Epidermal melanocyte (primary cell): ENCODE results near the gene TBC1D8.

Experiments
- DNase-seq: peaks from one replicate; pipeline ENCODE4 v3.0.0; 2011; ENCODE audit warnings: low spot score; ENCODE audit not compliant: insufficient read length

The TBC1D8 gene

GRCh38 chr2:101030866-101031554 is 120.2 kb downstream of the TBC1D8 start:
- DNase-seq, result no peak

DNA sequence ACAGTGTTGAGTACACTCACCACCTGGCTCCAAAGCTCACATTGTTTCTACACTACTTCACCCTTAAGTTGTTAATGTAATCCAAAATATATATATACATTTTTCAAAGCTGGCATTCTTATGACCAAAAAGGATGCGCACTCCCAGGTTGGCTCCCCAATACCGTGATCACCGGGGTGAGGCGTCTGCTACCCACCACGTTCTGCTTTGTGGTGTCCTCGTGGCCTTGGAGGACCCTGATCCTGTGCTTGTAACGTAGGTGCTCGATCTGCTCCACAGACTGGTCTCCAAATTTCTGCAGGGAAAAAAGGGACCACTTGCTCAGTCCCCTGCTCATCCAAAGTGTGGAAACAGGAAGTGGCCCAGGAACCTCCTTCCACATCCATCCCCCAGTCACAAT is 123.3 kb downstream of the TBC1D8 start:
- no peak for DNase-seq

DNA sequence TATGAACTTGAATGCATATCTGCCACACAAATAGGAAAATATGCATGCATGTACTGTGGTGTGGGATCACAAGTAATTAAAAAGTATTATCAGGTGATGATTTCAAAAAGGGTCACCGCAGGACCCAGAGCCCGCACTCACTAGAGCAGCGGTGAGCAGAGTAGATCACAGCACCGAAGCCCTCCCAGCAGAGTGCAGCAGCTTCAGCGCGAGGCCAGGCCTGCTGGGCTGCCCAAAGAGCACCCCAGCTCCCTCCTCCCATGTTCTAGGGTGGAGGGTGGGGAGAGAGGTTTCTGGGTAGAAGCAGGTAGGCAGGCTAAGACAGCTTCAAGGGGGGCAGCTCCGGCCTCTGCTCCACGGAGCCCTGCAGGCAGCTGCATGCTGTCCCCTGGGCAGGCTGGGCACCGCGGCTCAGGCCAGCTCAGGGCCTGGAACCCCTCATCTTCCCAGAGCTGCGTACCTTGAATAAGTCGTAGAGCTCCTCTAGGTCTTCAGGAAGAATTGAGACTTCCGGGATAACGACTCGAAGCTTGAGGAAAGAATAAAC is 124.2 kb downstream of the TBC1D8 start:
- DNase-seq, result no peak

DNA sequence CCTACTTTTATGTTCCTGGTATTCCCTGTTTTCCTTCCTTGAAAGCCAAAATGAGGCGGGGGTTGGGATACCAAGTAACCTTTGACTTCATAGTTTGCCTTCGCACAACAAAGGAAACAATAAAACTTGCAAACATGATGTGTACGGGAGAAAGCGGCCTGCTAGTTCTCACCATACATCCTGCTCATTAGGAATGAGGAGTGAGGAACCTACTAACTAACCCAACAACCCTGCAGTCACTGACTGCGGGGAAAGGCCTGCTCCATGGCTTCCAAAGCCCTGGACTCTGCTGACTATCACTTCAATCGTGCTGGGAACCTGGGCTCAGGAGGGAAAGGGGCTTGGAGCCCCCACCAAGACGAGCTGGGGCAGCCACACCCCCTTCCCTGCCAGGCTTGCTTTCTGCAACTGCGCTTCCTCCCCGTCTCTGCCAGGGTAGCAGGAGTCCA is 124.9 kb downstream of the TBC1D8 start:
- DNase-seq, result no peak

DNA sequence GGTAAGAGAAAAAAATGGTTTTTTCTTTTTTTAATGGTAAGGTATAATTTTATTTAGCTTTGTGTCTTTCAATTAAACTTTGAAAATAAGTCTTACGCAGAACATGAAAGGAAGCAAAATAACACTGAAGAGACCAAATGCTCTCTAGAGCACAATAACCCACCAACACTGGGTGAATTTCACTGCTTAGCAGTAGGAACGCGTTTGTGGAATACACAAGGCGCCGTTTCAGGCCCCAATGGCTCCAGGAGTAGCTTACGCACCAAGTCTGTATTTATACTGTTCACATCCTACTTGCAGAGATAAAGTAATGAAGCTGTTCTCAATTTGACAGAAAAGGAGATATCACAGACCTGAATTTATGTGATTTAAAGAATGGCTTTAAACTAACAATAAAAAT is 125.6 kb downstream of the TBC1D8 start:
- no peak for DNase-seq

GRCh38 chr2:101023327-101024107 is 127.7 kb downstream of the TBC1D8 start:
- DNase-seq, result no peak

- DNase-seq, result no peak
Observed at GRCh38 chr2:101022221-101022620, 129.0 kb downstream of the TBC1D8 start.

GRCh38 chr2:101018934-101019333 is 132.2 kb downstream of the TBC1D8 start:
- no peak for DNase-seq

DNA sequence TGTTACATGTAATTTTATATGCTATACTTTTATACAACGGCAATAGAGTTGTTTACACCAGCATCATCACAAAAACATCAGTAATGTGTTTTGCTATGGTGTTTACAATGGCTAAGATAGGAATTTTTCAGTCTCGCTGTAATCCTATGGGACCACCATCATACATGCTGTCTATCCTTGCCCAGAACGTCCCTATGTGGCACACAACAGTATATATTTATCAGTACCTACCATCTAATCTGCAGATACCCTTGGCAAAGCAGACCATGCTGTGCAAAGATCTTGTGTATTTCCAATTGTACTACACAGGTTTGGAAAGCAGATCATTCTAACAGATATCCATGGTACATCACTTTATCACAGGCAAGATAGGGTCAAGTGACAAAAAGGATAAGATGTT is 133.8 kb downstream of the TBC1D8 start:
- DNase-seq, result no peak

GRCh38 chr2:101014264-101014857 is 136.8 kb downstream of the TBC1D8 start:
- DNase-seq, result no peak

DNA sequence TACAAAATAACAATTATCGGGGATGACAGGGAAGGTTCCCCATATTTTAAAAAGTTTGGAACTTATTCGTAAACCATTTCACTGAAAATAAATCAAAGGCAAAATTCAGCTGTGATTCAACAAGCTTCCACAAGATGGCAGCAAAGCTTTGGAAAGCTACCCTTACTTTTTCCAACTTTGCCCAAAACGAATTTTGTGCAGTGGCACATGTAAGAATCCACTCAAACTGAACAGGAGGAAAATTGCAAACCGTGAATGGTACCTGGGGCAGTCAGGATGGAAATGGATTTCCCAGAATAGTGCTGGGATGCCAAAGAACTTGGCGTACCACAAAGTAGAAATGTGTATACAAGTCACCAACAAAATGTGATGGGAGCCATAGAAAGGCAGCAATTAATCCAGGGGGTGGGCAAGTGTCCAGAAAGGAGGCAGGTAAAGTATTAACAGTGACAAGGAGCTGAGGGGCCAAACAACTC is 138.4 kb downstream of the TBC1D8 start:
- DNase-seq, result no peak

- DNase-seq, result no peak
Observed at GRCh38 chr2:101012054-101012705, 139.0 kb downstream of the TBC1D8 start.

DNA sequence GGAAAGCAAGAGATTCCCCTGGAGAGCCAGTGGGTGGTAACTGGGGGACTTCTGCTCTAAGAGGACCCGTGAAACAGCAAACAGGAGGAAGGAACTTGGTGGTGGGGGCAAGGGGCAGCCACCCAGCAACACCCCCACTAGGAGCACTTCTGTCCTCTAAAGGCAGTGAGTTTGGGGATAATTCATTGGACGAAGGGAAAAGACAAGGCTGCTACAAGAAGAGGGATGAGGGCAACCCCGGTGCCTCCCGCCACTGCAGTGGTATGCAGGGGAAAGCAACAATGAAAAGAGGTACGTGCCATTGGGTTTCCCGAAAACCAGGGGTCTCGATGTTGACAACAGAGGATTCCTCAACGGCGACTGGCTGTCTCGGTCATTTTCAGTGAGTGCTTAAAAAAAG is 140.0 kb downstream of the TBC1D8 start:
- no peak for DNase-seq

DNA sequence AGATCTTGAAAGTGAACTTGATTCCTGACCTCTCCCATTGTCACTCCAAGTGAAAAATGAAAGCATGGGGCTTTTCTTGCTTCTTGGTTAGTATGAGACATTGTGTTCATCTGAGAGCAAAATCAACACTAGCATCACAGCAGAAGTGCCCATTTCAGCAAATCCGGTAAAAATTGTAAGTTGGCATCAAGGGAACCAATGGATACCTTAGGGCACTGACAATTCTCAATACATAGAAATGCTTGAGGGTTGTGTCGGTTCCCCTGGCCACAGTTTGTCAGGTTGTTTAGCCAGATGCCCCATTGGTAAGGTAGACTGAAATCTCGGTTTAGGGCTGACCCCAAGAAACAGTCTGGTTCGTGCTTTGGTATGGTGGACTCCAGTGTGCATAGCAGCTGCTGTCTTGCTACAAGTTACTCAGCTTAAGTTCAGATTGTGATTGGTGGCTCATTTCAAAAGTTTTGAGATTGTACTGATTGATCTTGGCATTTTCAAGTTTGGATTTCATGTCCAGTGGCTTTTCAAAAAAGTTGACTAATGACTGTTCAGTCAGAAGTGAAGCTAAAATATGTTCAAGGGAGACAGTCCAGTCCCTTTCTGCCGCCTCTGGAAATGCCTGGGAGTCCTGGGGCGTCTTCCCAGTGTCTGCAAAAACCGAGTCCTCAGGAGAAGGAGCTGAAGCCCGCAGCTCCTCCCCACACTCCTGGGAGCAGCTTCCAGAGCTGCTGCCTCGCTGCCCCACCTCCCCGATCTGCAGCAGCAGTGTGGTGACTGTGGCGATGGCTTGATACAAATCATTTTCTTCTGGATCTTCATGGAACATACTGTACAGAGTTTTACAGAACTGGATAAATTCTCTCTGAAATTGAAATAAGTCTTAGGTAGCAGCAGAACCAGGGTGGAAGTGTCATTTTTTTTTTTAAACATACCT is 143.5 kb downstream of the TBC1D8 start:
- DNase-seq, result no peak

DNA sequence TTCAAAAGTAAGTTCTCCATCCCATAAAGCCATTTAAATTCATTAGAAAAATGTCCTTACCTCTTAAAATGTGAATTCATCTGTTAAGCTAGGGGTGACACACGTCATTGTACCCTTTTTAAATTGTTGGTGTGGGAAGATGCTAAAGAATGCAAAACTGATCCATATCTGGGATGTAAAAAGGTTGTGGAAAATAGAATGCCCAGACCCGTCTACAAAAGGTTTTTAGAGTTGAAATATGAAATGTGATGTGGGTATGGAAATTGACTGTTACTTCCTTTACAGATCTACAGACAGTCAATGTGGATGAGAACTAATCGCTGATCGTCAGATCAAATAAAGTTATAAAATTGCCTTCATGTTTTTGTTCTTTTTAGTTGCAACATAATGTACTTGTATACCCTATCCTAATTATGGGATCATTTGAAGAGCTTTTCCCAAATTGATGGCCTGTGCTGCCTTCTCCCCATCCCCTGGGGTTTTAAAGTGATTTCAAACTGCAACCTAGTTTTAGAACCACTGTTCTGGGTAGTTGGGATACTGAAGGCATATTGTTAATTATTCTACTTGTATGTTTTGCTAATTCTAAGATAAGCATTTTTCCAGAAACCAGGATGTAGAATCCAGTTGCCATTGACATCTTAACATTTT is 145.0 kb downstream of the TBC1D8 start:
- no peak for DNase-seq

- no peak for DNase-seq
Observed at GRCh38 chr2:101004620-101005325, 146.4 kb downstream of the TBC1D8 start.

DNA sequence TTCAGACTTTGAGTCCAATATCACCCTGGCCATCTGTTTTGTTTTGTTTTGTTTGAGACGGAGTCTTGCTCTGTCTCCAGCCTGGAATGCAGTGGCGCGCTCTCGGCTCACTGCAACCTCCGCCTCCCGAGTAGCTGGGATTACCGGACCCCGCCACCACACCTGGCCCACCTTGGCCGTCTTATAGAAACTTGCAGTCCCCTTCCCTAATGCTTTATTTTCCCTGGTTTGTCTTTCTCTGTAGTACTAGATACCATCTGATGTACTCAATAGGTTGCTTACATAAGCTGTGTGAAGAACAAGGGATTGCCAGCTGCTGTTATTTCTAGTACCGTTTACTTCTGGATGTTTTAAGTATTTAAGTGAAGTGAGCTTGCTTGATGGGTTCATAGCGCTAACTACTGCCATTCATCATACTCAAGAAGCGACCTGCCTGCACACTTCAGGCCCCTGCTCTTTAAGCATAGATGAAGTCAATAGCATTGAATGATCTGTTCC is 147.9 kb downstream of the TBC1D8 start:
- DNase-seq, result no peak

GRCh38 chr2:101002562-101003277 is 148.5 kb downstream of the TBC1D8 start:
- no peak for DNase-seq
